HepG2 (cell line): ENCODE data around the gene DUOXA1.

Experiments used
- CERS6 ChIP-seq: sonication (generic); formaldehyde crosslinking; IDR thresholded peaks from 2 replicates; pipeline ENCODE4 v1.5.0; 2020; ENCODE audit warnings: missing genetic modification reagents
- EP300 ChIP-seq, 3 experiments: sonication (generic) in 1 of 3; formaldehyde crosslinking in 1 of 3; IDR thresholded peaks; 2 replicates each; pipeline versions ENCODE4 v1.5.1 to v1.6.1; 2011 to 2020; ENCODE audit warnings: low read depth in 2 of 3, low read length in 2 of 3, borderline replicate concordance in 1 of 3, improper control_type of control experiment in 1 of 3, mild to moderate bottlenecking in 1 of 3, missing genetic modification reagents in 1 of 3, moderate library complexity in 1 of 3
- HNRNPH1 ChIP-seq: fragments of 200-400 bp; formaldehyde crosslinking; optimal IDR thresholded peaks from 2 replicates; pipeline ENCODE3; 2017; ENCODE audit warnings: mild to moderate bottlenecking, low read depth, low read length
- NR2F6 ChIP-seq, 2 experiments: IDR thresholded peaks; 2 replicates each; pipeline ENCODE4 v1.6.1; 2016; ENCODE audit warnings: antibody characterized with exemption in 1 of 2, mild to moderate bottlenecking in 1 of 2
- RBAK ChIP-seq: sonication (generic); formaldehyde crosslinking; IDR thresholded peaks from 2 replicates; pipeline ENCODE4 v1.5.1; 2020; ENCODE audit warnings: mild to moderate bottlenecking, missing genetic modification reagents
- ZBTB46 ChIP-seq: sonication (generic); formaldehyde crosslinking; IDR thresholded peaks from 2 replicates; pipeline ENCODE4 v1.4.0; 2020; ENCODE audit warnings: mild to moderate bottlenecking, missing genetic modification reagents, borderline replicate concordance
- ZNF646 ChIP-seq: sonication (generic); formaldehyde crosslinking; IDR thresholded peaks from 2 replicates; pipeline ENCODE4 v1.9.0; 2021; ENCODE audit warnings: mild to moderate bottlenecking, missing genetic modification reagents

- TF ChIP-seq NR2F6 (IDR thresholded peaks at IDR 0.05) (no peak), NR2F6 (CRISPR knock-in tag; IDR thresholded peaks at IDR 0.05) (no peak), HNRNPH1 (no peak), ZNF646 (no peak), ZBTB46 (no peak), CERS6 (no peak), RBAK (CRISPR knock-in tag) (no peak), EP300 (IDR thresholded peaks at IDR 0.05; ENCODE audit: low read depth in 2 of 2, low read length in 2 of 2) (no peak), EP300 (CRISPR knock-in tag; IDR thresholded peaks at IDR 0.05; ENCODE audit: borderline replicate concordance) (no peak)
Measured at GRCh38 chr15:45102226-45102625, 27.5 kb downstream of the DUOXA1 start.
